Sigmoid colon (tissue), 7 donors: ENCODE data around the gene PCDH8. TPM values are rescaled to one million over a fixed set of nuclear protein-coding genes. Genes with fewer than 3 reads are reported as not detected.

ENCODE experiments used
- DNase-seq: peaks from one replicate; pipeline ENCODE4 v3.0.0-alpha.2; 2019
- H3K27ac ChIP-seq, 4 donors: fragments of 200-600 bp; sonication (generic); one replicate each; pipeline ENCODE4 v1.5.1; 2016 to 2019; ENCODE audit warnings: mild to moderate bottlenecking in 1 of 4
- H3K27me3 ChIP-seq, 3 donors: fragments of 200-600 bp; sonication (generic); one replicate each; pipeline ENCODE4 v1.5.1; 2019; ENCODE audit warnings: mild to moderate bottlenecking in 1 of 3
- H3K36me3 ChIP-seq, 4 donors: fragments of 200-600 bp; sonication (generic); one replicate each; pipeline ENCODE4 v1.5.1; 2016 to 2019
- H3K4me1 ChIP-seq, 4 donors: fragments of 200-600 bp; sonication (generic); one replicate each; pipeline ENCODE4 v1.5.1; 2017 to 2019
- H3K4me3 ChIP-seq, 4 donors: fragments of 200-600 bp; sonication (generic); one replicate each; pipeline ENCODE4 v1.5.1; 2017 to 2019; ENCODE audit warnings: mild to moderate bottlenecking in 2 of 4, moderate library complexity in 1 of 4
- H3K9me3 ChIP-seq, 4 donors: fragments of 200-600 bp in 3 of 4; sonication (generic) in 3 of 4; one replicate each; pipeline versions ENCODE4 v1.5.1 to v1.6.1; 2013 to 2019
- EP300 ChIP-seq, 4 donors: sonication (generic); formaldehyde crosslinking; IDR thresholded peaks; one replicate each; pipeline ENCODE4 v1.6.1; 2017; ENCODE audit warnings: antibody characterized with exemption in 4 of 4
- POLR2A ChIP-seq, 2 donors: fragments of 450-650 bp; IDR thresholded peaks; one replicate each; pipeline ENCODE4 v1.6.1; 2016; ENCODE audit warnings: antibody characterized with exemption in 2 of 2, mild to moderate bottlenecking in 2 of 2, moderate library complexity in 2 of 2
- POLR2AphosphoS5 ChIP-seq, 4 donors: sonication (generic); formaldehyde crosslinking; IDR thresholded peaks; one replicate each; pipeline ENCODE4 v1.6.1; 2017; ENCODE audit warnings: antibody characterized with exemption in 4 of 4
- WGBS, 2 donors: extraction: QIAGEN DNeasy Blood & Tissue Kit; methylation state at CpG; one replicate each; pipeline ENCODE4 v1.1.7; 2013; 5-methylcytosine and 5-hydroxymethylcytosine counted together
- intact Hi-C: fragments of 100-400 bp; cut with DNase I; formaldehyde crosslinking; loops from one replicate; pipeline ENCODE4 v1.15.1; 2023
- polyA plus RNA-seq, 3 donors: library from polyadenylated mRNA; stranded (reverse); fragments of 200-250 nt; gene quantifications; one replicate each; pipeline ENCODE4 v1.2.3, GENCODE V29; 2013
- total RNA-seq, 4 donors: library from RNA; depleted of rRNA; stranded (reverse); fragments of >200 nt; gene quantifications; one replicate each; pipeline ENCODE4 v1.1.0, GENCODE V29; 2016
- TF ChIP-seq, protein P1 (sequence below), 4 experiments: fragments of 450-650 bp in 3 of 4; fragments of 200-600 bp in 1 of 4; IDR thresholded peaks; one replicate each; pipeline ENCODE4 v1.5.1; 2016 to 2019; ENCODE audit warnings: antibody characterized with exemption in 4 of 4, mild to moderate bottlenecking in 3 of 4, moderate library complexity in 2 of 4
- donor health status: healthy with polysubstance abuse.
- donor health status: Bipolar disorder and iron deficiency.
- donor health status: healthy.

Gene PCDH8
- total and polyA plus RNA-seq, 7 donors: under 0.01 to 0.81 (median 0.26) TPM; not detected in 3

- DNase-seq: no peak
- no peaks in the 10 kb centered on the region for H3K9me3 ChIP-seq
- TF ChIP-seq EP300 (IDR thresholded peaks at IDR 0.05) (no peak), POLR2AphosphoS5 (IDR thresholded peaks at IDR 0.05) (no peak), POLR2A (IDR thresholded peaks at IDR 0.05) (no peak)
- TF ChIP-seq, protein P1, sequence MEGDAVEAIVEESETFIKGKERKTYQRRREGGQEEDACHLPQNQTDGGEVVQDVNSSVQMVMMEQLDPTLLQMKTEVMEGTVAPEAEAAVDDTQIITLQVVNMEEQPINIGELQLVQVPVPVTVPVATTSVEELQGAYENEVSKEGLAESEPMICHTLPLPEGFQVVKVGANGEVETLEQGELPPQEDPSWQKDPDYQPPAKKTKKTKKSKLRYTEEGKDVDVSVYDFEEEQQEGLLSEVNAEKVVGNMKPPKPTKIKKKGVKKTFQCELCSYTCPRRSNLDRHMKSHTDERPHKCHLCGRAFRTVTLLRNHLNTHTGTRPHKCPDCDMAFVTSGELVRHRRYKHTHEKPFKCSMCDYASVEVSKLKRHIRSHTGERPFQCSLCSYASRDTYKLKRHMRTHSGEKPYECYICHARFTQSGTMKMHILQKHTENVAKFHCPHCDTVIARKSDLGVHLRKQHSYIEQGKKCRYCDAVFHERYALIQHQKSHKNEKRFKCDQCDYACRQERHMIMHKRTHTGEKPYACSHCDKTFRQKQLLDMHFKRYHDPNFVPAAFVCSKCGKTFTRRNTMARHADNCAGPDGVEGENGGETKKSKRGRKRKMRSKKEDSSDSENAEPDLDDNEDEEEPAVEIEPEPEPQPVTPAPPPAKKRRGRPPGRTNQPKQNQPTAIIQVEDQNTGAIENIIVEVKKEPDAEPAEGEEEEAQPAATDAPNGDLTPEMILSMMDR (IDR thresholded peaks at IDR 0.05): no peak
- no peak overlapping the region for H3K27ac ChIP-seq
- no peak overlapping the region for H3K4me3 ChIP-seq
- H3K27me3 ChIP-seq: no peaks in the 10 kb centered on the region
- H3K36me3 ChIP-seq: no peaks in the 10 kb centered on the region
- H3K4me1 ChIP-seq: no peaks in the 10 kb centered on the region
- intact Hi-C loops: no loop called here
- WGBS, 2 donors: 61 to 75% methylated on average over 5 of the region's 5 CpGs
Measured at GRCh38 chr13:52891706-52892105, 43.3 kb upstream of the PCDH8 start.

DNA sequence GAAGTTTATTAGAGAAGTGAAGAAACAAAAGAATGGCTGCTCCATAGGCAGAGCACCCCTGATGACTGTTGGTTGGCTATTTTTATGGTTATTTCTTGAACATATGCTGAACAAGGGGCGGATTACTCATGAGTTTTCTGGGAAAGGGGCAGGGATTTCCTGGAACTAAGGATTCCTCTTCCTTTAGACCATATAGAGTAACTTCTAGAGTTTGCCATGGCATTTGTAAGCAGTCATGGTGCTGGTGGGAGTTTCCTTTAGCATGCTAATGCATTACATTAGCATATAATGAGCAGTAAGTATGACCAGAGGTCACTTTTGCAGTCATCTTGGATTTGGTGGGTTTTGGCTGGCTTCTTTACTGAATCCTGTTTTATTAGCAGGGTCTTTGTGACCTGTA is 38.7 kb upstream of the PCDH8 start:
- no peak for DNase-seq
- H3K4me1 ChIP-seq: peaks cover 0 to 6% (median 3%) of the 10 kb centered on the region in 4 donors
- no peaks in the 10 kb centered on the region for H3K36me3 ChIP-seq
- 68 to 83% methylated on average over 1 of the region's 1 CpG for WGBS, 2 donors
- no peak overlapping the region for H3K27ac ChIP-seq
- TF ChIP-seq, protein P1 (IDR thresholded peaks at IDR 0.05): no peak
- TF ChIP-seq EP300 (IDR thresholded peaks at IDR 0.05): no peak
- TF ChIP-seq POLR2AphosphoS5 (IDR thresholded peaks at IDR 0.05): no peak
- no peak for TF ChIP-seq POLR2A (IDR thresholded peaks at IDR 0.05)
- no peaks in the 10 kb centered on the region for H3K27me3 ChIP-seq
- no peaks in the 10 kb centered on the region for H3K9me3 ChIP-seq
- intact Hi-C loops: no loop called here
- no peak overlapping the region for H3K4me3 ChIP-seq

DNA sequence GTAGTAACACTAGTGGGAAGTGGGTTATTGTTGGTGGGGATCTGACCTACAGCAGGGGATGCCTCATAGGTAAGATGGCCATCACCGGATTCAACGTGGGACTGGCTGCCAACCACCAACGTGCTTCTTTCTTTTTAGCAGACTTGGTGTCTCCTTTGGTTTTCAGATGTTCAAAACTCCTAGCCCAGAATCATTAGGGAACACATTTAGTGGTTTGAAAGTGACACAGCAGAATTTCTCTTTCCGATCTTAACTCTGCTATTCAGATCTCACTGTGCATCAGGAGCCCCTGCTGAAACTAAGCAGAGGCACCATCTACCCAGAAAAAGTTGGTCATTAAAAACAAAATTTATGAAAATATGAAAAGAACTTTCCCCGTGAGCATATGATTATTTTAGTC is 36.7 kb upstream of the PCDH8 start:
- no peak for DNase-seq
- intact Hi-C loops: no loop called here
- no peak overlapping the region for H3K4me3 ChIP-seq
- H3K27ac ChIP-seq: peak overlapping the region in 1 of 4 donors; percentile 6
- H3K4me1 ChIP-seq: peaks cover 0 to 19% (median 3%) of the 10 kb centered on the region in 4 donors
- WGBS, 2 donors: 43 to 79% methylated on average over 5 of the region's 5 CpGs
- H3K27me3 ChIP-seq: no peaks in the 10 kb centered on the region
- H3K36me3 ChIP-seq: no peaks in the 10 kb centered on the region
- TF ChIP-seq EP300 (IDR thresholded peaks at IDR 0.05): no peak
- TF ChIP-seq, protein P1 (IDR thresholded peaks at IDR 0.05): no peak
- no peak for TF ChIP-seq POLR2A (IDR thresholded peaks at IDR 0.05)
- no peak for TF ChIP-seq POLR2AphosphoS5 (IDR thresholded peaks at IDR 0.05)
- no peaks in the 10 kb centered on the region for H3K9me3 ChIP-seq

GRCh38 chr13:52884429-52885010 is 36.1 kb upstream of the PCDH8 start:
- WGBS, 2 donors: 71 to 72% methylated on average over 7 of the region's 7 CpGs
- intact Hi-C loops: no loop called here
- Histone ChIP-seq H3K4me1 (peaks cover 0 to 22% (median 3%) of the 10 kb centered on the region in 4 donors), H3K4me3 (no peak overlapping the region), H3K9me3 (no peaks in the 10 kb centered on the region), H3K27ac (peak overlapping the region in 1 of 4 donors; percentile 14), H3K27me3 (no peaks in the 10 kb centered on the region), H3K36me3 (no peaks in the 10 kb centered on the region)
- TF ChIP-seq POLR2AphosphoS5 (IDR thresholded peaks at IDR 0.05): no peak
- TF ChIP-seq, protein P1 (IDR thresholded peaks at IDR 0.05): no peak
- no peak for TF ChIP-seq POLR2A (IDR thresholded peaks at IDR 0.05)
- no peak for TF ChIP-seq EP300 (IDR thresholded peaks at IDR 0.05)
- no peak for DNase-seq

DNA sequence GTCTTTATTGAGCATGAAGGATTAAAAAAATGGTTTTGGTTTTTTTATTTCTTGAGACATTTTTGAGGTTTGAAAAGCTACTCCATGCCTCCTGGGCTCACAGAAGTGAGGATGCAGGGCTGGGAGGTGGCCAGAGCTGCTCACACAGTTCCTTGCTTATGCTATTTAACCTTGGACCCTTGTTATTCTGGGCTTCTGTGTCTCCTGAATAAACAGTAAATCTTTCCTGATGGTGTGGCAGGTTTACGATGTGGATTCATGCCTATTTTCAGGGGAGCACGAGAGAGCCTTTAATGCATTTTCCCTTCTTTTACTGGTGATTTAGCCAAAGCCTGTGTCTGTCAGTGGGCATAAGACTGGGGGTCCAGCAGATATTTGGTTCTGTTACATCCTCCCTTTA is 34.3 kb upstream of the PCDH8 start:
- 18 to 44% methylated on average over 2 of the region's 2 CpGs for WGBS, 2 donors
- Histone ChIP-seq H3K27me3 (no peaks in the 10 kb centered on the region), H3K27ac (no peak overlapping the region), H3K9me3 (no peaks in the 10 kb centered on the region), H3K4me3 (no peak overlapping the region), H3K36me3 (no peaks in the 10 kb centered on the region), H3K4me1 (peaks cover 0 to 22% (median 3%) of the 10 kb centered on the region in 4 donors)
- DNase-seq: no peak
- TF ChIP-seq EP300 (IDR thresholded peaks at IDR 0.05) (no peak), POLR2A (IDR thresholded peaks at IDR 0.05) (no peak), POLR2AphosphoS5 (IDR thresholded peaks at IDR 0.05) (no peak)
- TF ChIP-seq, protein P1 (IDR thresholded peaks at IDR 0.05): no peak
- intact Hi-C loops: no loop called here
